GM18498 (cell line): ENCODE measurements around the gene TMC4.
"Not testable (repeated sequence)": the region's sequence is repeated elsewhere in the genome, so short reads cannot be mapped to it uniquely, and the experiment has no call there.

ENCODE experiments used
- ATAC-seq: cut with Tn5 transposase; IDR thresholded peaks from one replicate; pipeline ENCODE4 v1.9.1; 2021; ENCODE audit warnings: mild to moderate bottlenecking, moderate library complexity; ENCODE audit not compliant: unreplicated experiment

The TMC4 gene

DNA sequence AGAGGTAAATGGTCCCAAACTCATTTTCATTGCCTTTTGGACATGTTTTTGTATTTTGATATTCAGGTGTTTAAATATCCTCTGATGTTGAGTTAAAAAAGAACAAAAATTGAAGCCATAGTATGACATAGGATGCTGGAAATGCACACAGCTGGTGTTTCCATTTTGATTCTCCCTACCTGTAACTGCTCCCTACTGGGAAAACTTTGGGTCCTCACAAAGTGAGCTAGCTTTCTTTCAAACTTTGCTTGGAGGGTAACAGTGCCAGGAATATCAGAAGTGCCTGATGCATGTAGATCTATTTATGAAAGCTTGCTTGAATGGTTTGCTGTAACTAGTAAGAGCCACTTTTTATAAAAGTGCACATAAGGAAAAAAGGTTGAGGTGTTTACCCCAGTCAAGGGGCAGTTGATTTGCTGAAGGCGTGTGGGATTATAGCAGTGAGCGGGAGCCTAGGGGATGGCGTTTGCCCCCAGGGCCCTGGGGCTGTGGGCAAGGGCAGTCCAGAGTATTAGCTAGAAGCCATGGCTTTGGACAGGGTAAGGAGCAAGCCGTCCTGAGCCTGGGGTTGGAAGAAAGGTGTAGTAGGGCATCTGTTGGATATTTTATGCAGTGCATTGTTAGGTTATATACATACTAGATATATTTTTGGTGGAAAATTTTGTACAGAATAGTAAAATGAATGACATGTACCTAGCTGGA lies 32.0 kb upstream of the TMC4 start:
- no peak for ATAC-seq

GRCh38 chr19:54203151-54203611 lies 30.2 kb upstream of the TMC4 start:
- no peak for ATAC-seq

GRCh38 chr19:54201980-54202379 lies 29.0 kb upstream of the TMC4 start:
- no peak for ATAC-seq

DNA sequence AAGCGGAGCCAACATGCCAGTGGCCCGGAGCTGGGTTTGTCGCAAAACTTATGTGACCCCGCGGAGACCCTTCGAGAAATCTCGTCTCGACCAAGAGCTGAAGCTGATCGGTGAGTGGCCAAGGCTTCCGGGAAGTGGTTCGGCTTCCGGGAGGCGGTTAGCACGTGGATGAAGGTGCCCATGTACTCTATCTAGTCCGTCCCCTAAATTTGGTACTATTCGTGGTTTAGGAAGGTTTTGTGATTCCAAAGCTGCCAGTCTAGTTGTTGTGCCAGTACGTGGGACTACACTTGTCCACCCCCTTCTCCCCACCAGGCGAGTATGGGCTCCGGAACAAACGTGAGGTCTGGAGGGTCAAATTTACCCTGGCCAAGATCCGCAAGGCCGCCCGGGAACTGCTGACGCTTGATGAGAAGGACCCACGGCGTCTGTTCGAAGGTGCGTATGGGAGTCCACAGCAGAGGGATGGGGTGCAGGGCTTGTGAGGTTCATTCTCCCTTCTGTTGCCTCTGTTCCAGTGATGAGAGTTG lies 28.3 kb upstream of the TMC4 start:
- ATAC-seq = no peak

GRCh38 chr19:54199401-54199800 lies 26.4 kb upstream of the TMC4 start:
- ATAC-seq = no peak

- ATAC-seq = no peak
These were observed 24.2 kb upstream of the TMC4 start for GRCh38 chr19:54197121-54197520.

DNA sequence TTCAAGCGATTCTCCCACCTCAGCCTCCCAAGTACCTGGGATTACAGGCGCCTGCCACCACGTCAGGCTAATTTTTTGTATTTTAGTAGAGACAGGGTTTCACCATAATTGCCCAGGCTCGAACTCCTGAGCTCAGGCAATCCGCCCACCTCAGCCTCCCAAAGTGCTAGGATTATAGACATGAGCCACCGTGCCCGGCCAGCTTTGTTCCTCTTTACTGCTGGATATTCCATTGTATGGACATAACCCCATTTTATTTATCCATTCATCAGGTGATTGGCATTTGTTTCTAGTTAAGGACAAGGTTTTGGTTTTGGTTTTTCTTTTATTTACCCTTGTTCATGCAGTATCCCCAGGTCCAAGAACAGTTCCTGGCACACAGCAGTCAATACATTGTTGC lies 23.6 kb upstream of the TMC4 start:
- no peak for ATAC-seq

- not testable (repeated sequence) for ATAC-seq
These were observed 21.5 kb upstream of the TMC4 start for GRCh38 chr19:54194463-54194862.

DNA sequence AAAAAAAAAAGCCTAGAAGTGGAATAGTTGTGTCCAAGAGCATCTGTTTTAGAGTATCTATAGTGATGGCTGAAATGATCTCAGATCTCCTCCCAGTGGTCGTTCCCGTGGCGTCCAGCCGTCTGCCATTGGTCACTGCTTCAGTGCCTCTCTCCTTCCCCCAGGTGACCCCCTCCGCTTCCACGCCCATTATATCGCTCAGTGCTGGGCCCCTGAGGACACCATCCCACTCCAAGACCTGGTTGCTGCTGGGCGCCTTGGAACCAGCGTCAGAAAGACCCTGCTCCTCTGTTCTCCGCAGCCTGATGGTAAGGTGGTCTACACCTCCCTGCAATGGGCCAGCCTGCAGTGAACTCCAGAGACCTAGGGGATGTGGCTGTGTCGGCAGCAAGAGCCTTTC lies 20.1 kb upstream of the TMC4 start:
- ATAC-seq = no peak

GRCh38 chr19:54191811-54192453 lies 19.0 kb upstream of the TMC4 start:
- no peak for ATAC-seq

- peak; percentile 35 for ATAC-seq
These were observed 18.3 kb upstream of the TMC4 start, which contains the start of gene TSEN34 for GRCh38 chr19:54191011-54191810. Gene TSEN34 (plus strand): TSS chr19:54191308. CDS start chr19:54191365, 57 bp downstream.

DNA sequence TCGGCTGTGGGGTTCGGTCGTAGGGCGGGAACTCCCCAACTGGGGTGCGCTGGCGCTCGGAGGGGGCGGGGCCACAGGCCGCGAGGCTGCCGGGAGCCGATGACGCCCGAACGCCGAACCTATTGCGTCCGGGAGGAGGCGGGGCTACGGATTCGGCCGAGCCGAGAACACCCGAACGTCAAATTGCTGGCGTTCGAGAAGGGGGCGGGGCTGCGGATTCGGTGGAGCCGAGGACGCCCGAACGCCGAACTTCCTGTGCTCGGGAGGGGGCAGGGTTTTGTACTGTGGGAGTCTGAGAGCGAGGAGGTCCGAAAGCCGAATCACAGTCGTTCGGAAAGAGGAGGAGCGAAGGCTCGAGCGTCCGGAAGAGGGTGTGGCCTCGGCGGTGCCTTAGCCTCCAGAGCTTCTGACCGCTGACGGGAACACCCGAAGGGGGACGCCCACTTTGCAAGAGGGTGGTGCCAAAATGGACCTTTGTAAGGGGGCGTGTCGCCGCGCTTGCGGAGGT lies 17.6 kb upstream of the TMC4 start:
- peak; percentile 47 for ATAC-seq

DNA sequence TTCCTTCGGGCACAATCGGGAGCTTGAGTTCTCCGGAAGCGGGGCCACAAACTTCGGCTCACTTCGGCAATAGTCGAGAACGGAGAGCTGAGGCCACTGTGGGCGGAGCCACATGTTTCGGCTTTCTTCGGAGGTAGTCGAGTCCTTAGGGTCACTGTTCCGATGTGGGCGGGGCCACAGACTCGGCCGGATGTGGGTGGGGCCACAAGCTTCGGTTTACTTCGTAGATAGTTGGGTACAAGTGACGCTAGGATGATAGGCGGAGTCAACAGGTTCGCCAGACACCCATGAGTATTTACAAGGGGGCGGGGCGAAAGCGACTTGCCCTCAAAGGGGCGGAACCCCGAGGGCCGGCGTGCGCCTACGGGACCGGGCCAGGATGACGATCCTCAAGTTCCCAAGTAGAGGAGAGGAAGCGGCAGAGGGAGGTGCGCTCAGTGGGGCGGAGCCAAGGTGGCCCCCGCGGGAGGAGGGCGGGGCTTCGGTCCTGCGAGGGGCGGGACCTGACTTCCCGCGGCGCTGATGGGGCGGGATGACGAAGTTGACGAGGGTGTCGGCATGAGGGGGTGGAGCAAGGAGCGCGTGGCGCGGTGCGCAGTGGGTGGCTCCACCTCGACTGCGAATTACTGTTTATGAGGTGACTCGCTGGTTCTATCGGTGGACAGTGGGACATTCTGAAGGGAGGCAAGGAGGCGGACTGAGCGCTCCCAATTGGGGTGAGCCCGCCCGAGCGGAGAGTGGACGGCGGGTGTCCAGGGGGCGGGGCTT lies 17.0 kb upstream of the TMC4 start:
- ATAC-seq = peak; percentile 51

DNA sequence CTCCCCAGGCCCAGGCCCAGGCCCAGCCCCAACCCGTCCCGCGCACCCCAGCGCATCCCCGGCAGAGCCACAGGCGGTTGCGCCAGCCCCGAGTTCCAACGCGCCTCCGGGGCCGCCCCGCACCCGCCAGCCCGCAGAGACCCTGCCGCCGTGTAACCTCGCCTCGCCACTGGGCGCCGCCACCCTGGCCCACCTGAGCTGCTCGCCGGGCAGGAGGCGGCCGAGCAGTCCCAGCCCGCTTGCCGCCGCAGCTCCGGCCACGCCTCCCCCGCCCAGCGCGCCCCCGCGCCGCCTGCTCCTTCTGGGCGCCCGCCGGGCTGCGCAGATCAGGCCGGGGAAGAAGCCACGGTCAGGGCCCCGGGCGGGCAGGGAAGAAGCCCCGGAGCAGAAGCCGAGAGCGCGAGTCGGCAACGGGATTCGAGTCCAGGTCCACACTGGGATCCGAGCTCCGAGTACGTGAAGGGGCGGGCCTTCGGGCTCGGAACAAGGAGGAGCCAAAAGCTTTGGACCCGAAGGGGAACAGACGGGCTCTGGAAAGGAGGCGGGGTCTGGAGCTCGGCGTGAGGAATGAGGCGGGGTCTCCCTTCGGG lies 16.3 kb upstream of the TMC4 start, which contains the start of gene MBOAT7:
Gene MBOAT7 (minus strand): TSS at position 436 of the 590 bp plus-strand sequence. CDS start 1,072 bp downstream, outside the sequence.
- peak; percentile 23 for ATAC-seq

DNA sequence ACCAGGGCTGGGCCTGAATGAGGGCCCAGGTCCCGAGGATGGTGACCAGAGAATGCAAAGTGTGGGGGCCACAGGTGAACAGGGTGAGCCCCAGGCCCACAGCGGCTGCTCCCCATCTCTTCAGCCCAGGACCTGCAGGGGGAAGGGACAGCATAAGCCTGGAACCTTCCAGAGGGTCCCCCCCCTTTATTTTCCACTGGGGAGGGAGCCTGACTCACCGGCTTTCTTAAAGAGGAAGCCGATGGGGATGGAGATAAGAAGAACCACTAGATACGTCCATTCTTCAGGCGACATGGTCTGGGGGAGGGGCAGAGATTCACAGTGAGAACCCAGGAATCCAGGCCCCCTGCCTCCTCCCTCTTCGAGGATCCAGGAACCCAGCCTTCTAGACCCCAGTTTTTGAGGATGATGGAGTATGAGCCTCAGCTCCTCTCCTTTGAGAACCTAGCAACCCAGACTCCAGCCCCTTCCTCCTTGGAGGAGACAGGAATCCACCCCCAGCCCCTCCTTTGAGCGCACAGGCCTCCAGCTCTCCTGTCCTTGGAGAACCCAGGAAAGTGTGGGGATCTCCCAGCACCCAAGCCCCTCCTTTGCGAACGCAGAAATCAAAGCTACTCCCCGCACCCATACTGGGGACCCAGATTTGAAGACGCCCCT lies 15.4 kb upstream of the TMC4 start:
- ATAC-seq = no peak

- no peak for ATAC-seq
These were observed 14.0 kb upstream of the TMC4 start for GRCh38 chr19:54186934-54187381.

DNA sequence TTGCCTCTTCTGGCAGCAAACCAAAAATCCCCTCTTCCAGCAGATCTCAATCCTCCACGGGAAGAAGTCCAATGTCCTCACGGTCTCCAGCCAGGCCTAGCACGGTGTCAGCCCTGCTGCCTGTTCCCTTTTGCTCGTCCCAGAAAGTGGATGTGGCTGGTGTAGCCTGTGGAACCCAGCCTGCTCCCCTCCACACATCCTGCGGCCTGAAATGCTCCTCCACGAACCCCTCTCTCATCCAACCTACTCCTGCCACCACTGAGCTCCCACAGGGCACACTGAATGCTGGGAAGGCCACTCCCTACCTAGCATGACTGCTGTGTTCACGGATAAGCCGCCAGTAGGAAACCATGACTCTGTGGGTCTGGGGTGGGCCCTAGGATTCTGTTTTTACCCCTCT lies 13.4 kb upstream of the TMC4 start:
- ATAC-seq = no peak

DNA sequence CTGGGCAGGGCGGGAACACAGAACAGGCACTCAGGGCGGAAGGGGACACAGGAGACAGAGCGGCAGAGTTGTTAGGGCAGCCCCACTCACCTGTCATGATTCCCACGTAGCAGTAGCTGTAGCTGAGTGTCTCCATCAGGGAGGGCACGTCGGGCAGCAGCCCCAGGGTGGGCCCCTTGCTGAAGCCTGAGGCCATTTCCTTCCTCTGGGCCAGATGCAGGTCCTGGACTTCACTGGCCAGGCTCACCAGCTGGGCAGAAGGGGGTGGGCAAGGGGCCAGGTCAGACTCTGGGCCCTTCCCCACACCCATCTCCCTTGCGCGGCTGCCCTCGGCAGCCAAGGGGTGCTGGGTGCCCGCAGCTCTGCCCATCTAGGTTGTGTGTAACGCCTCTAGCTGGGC lies 10.5 kb upstream of the TMC4 start:
- no peak for ATAC-seq

GRCh38 chr19:54181894-54182293 lies 8.9 kb upstream of the TMC4 start:
- not testable (repeated sequence) for ATAC-seq
